Fibroblast of upper back skin (primary cell): Measurements from ENCODE around the gene ARHGAP44.
"Not testable (repeated sequence)": the region's sequence is repeated elsewhere in the genome, so short reads cannot be mapped to it uniquely, and the experiment has no call there.

Experiments used
- DNase-seq: peaks from one replicate; pipeline ENCODE4 v3.0.0-alpha.2; 2013

ARHGAP44 gene

GRCh38 chr17:12821376-12821940 is 32.2 kb downstream of the ARHGAP44 start:
- no peak for DNase-seq

GRCh38 chr17:12826431-12826830 is 37.1 kb downstream of the ARHGAP44 start:
- no peak for DNase-seq

GRCh38 chr17:12830777-12831247 is 41.5 kb downstream of the ARHGAP44 start:
- DNase-seq: no peak

- no peak for DNase-seq
Observed at GRCh38 chr17:12831839-12832238, 42.5 kb downstream of the ARHGAP44 start.

GRCh38 chr17:12839042-12839441 is 49.7 kb downstream of the ARHGAP44 start:
- no peak for DNase-seq

- DNase-seq: no peak
Observed at GRCh38 chr17:12842936-12843335, 53.6 kb downstream of the ARHGAP44 start.

GRCh38 chr17:12850996-12851395 is 61.7 kb downstream of the ARHGAP44 start:
- no peak for DNase-seq

- no peak for DNase-seq
Observed at GRCh38 chr17:12851901-12852435, 62.7 kb downstream of the ARHGAP44 start.

- no peak for DNase-seq
Observed at GRCh38 chr17:12853921-12854320, 64.6 kb downstream of the ARHGAP44 start.

- no peak for DNase-seq
Observed at GRCh38 chr17:12856416-12856815, 67.1 kb downstream of the ARHGAP44 start.

GRCh38 chr17:12857592-12857991 is 68.3 kb downstream of the ARHGAP44 start:
- DNase-seq: no peak

- no peak for DNase-seq
Observed at GRCh38 chr17:12859520-12859919, 70.2 kb downstream of the ARHGAP44 start.

- no peak for DNase-seq
Observed at GRCh38 chr17:12865769-12866168, 76.5 kb downstream of the ARHGAP44 start.

GRCh38 chr17:12866244-12866643 is 76.9 kb downstream of the ARHGAP44 start:
- no peak for DNase-seq

GRCh38 chr17:12867726-12868125 is 78.4 kb downstream of the ARHGAP44 start:
- DNase-seq: no peak

- not testable (repeated sequence) for DNase-seq
Observed at GRCh38 chr17:12873415-12874125, 84.3 kb downstream of the ARHGAP44 start.

- DNase-seq: no peak
Observed at GRCh38 chr17:12877953-12878669, 88.8 kb downstream of the ARHGAP44 start.

GRCh38 chr17:12879096-12879495 is 89.8 kb downstream of the ARHGAP44 start:
- not testable (repeated sequence) for DNase-seq

GRCh38 chr17:12883472-12883871 is 94.2 kb downstream of the ARHGAP44 start:
- DNase-seq: no peak

GRCh38 chr17:12887088-12887487 is 97.8 kb downstream of the ARHGAP44 start:
- no peak for DNase-seq

GRCh38 chr17:12896180-12896785 is 107.0 kb downstream of the ARHGAP44 start:
- no peak for DNase-seq

- DNase-seq: no peak
Observed at GRCh38 chr17:12898110-12898509, 108.8 kb downstream of the ARHGAP44 start.

GRCh38 chr17:12899604-12900003 is 110.3 kb downstream of the ARHGAP44 start:
- no peak for DNase-seq
